Mammary epithelial cell (primary cell): ENCODE data around the gene AQR.

ENCODE experiments used
- EZH2 ChIP-seq: IDR thresholded peaks from 2 replicates; pipeline ENCODE4 v1.6.1; 2012; ENCODE audit warnings: low read length, inconsistent platforms, borderline replicate concordance
- TF ChIP-seq, protein P1 (sequence below), 2 donors: IDR thresholded peaks in 1 of 2; conservative IDR thresholded peaks in 1 of 2; 2 replicates each; pipeline ENCODE4 v1.5.1; 2011 to 2012; ENCODE audit warnings: inconsistent platforms in 2 of 2, low read length in 2 of 2, mild to moderate bottlenecking in 2 of 2, control low read depth in 1 of 2, low read depth in 1 of 2; ENCODE audit not compliant: insufficient read depth in 1 of 2; ENCODE audit errors: extremely low read depth in 1 of 2

DNA sequence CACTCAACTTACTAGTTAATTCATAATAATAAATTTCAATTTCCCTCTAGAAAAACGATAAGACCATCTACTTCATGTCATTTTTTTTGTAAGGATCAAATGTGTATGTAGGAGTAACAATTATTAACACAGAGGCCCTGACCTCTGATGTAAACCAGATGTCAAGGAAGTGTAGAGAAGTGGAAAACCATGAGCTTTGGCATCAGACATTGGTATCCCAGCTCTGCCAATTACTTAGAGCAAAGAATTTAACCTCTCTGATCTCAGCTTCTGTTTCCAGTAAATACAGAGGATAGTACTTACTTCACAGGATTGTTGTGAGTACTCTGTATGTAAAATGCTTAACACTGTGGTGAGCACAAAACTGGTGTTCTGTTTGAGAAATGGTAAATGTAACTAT, 17.5 kb downstream of the AQR start:
- TF ChIP-seq, protein P1, sequence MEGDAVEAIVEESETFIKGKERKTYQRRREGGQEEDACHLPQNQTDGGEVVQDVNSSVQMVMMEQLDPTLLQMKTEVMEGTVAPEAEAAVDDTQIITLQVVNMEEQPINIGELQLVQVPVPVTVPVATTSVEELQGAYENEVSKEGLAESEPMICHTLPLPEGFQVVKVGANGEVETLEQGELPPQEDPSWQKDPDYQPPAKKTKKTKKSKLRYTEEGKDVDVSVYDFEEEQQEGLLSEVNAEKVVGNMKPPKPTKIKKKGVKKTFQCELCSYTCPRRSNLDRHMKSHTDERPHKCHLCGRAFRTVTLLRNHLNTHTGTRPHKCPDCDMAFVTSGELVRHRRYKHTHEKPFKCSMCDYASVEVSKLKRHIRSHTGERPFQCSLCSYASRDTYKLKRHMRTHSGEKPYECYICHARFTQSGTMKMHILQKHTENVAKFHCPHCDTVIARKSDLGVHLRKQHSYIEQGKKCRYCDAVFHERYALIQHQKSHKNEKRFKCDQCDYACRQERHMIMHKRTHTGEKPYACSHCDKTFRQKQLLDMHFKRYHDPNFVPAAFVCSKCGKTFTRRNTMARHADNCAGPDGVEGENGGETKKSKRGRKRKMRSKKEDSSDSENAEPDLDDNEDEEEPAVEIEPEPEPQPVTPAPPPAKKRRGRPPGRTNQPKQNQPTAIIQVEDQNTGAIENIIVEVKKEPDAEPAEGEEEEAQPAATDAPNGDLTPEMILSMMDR (conservative IDR thresholded peaks at IDR 0.05 in 1 of 2, IDR thresholded peaks at IDR 0.05 in 1 of 2; ENCODE audit: extremely low read depth in 1 of 2, insufficient read depth in 1 of 2, low read depth in 1 of 2, low read length in 2 of 2), result no peak
- no peak for TF ChIP-seq EZH2
